ENCODE data around the gene PDE6A.
"Not testable (repeated sequence)": the region's sequence is repeated elsewhere in the genome, so short reads cannot be mapped to it uniquely, and the experiment has no call there.

PDE6A gene

GRCh38 chr5:149951138-149951749, 6.7 kb upstream of the PDE6A start:
- DNase-seq: no peak

GRCh38 chr5:149948993-149949392, 4.4 kb upstream of the PDE6A start:
- DNase-seq: no peak

GRCh38 chr5:149946118-149946517, 1.5 kb upstream of the PDE6A start:
- DNase-seq: no peak

GRCh38 chr5:149943177-149943949, 1.2 kb downstream of the PDE6A start:
- DNase-seq: not testable (repeated sequence)

GRCh38 chr5:149942741-149943169, 1.8 kb downstream of the PDE6A start:
- DNase-seq: not testable (repeated sequence)

- DNase-seq: no peak
Observed at GRCh38 chr5:149942199-149942598, 2.4 kb downstream of the PDE6A start.

- DNase-seq: no peak
Observed at GRCh38 chr5:149941795-149942194, 2.8 kb downstream of the PDE6A start.

- DNase-seq: no peak
Observed at GRCh38 chr5:149940941-149941644, 3.5 kb downstream of the PDE6A start.

GRCh38 chr5:149940077-149940574, 4.5 kb downstream of the PDE6A start:
- DNase-seq: no peak

- no peak for DNase-seq
Observed at GRCh38 chr5:149939546-149939945, 5.0 kb downstream of the PDE6A start.

- DNase-seq: peak; percentile 75
Observed at GRCh38 chr5:149938791-149939358, 5.7 kb downstream of the PDE6A start.

GRCh38 chr5:149938279-149938678, 6.3 kb downstream of the PDE6A start:
- peak; percentile 79 for DNase-seq

GRCh38 chr5:149937610-149938009, 7.0 kb downstream of the PDE6A start:
- DNase-seq: no peak

GRCh38 chr5:149936700-149937091, 7.9 kb downstream of the PDE6A start:
- no peak for DNase-seq

GRCh38 chr5:149936044-149936699, 8.4 kb downstream of the PDE6A start:
- no peak for DNase-seq

GRCh38 chr5:149935431-149935901, 9.1 kb downstream of the PDE6A start:
- DNase-seq: no peak

- DNase-seq: no peak
Observed at GRCh38 chr5:149932445-149933350, 11.9 kb downstream of the PDE6A start.

GRCh38 chr5:149931992-149932436, 12.6 kb downstream of the PDE6A start:
- DNase-seq: no peak

- DNase-seq: no peak
Observed at GRCh38 chr5:149930749-149931574, 13.6 kb downstream of the PDE6A start.

- no peak for DNase-seq
Observed at GRCh38 chr5:149930043-149930748, 14.4 kb downstream of the PDE6A start.

Data from fibroblast of skin of right biceps (primary cell).